Measurements from ENCODE around the gene CNOT3. TPM values are rescaled to one million over a fixed set of nuclear protein-coding genes. Genes with fewer than 3 reads are reported as not detected.

Gene CNOT3
- total and polyA plus RNA-seq, 2 experiments from 2014 or later, result 39.7 to 47.0 TPM

GRCh38 chr19:54109651-54110050, 27.9 kb upstream of the CNOT3 start:
- no peak overlapping the region for H3K27ac ChIP-seq (ENCODE audit: low read depth)
- Mint-ChIP-seq H3K4me3 (no peak overlapping the region), H3K36me3 (ENCODE audit: low read depth) (peaks cover 69% of the 10 kb centered on the region), H3K27ac (no peak overlapping the region), H3K27me3 (ENCODE audit: insufficient read depth, low read depth, poor library complexity) (peaks cover 12% of the 10 kb centered on the region), H3K4me1 (peaks cover 9% of the 10 kb centered on the region), H3K9me3 (peaks cover 4% of the 10 kb centered on the region; the same call in 2 of the 3 replicates)
- no peaks in the 10 kb centered on the region for H3K27me3 ChIP-seq (ENCODE audit: insufficient read depth)
- ATAC-seq, result peak; percentile 19; the same call in 2 of the 3 replicates
- no peak for DNase-seq (ENCODE audit: low spot score)
- H3K79me2 ChIP-seq (replicated peaks; ENCODE audit: insufficient read depth), result peaks cover 5% of the 10 kb centered on the region
- H2AFZ ChIP-seq, result no peak overlapping the region
- H3K4me1 ChIP-seq (ENCODE audit: insufficient read depth), result peaks cover 5% of the 10 kb centered on the region; the same call in 1 of the 2 replicates
- H3K4me3 ChIP-seq, result no peak overlapping the region
- peaks cover 6% of the 10 kb centered on the region; the same call in 1 of the 2 replicates for H3F3A ChIP-seq (replicated peaks; ENCODE audit: low read depth)
- H4K20me1 ChIP-seq (replicated peaks; ENCODE audit: insufficient read depth), result peaks cover 22% of the 10 kb centered on the region
- TF ChIP-seq NANOG (IDR thresholded peaks at IDR 0.05; ENCODE audit: borderline replicate concordance) (no peak), ZNF331 (CRISPR knock-in tag; IDR thresholded peaks at IDR 0.05; ENCODE audit: low read depth) (no peak), REST (IDR thresholded peaks at IDR 0.05; ENCODE audit: unreplicated experiment) (no peak), ZNF462 (CRISPR knock-in tag; IDR thresholded peaks at IDR 0.05) (no peak), JUNB (IDR thresholded peaks at IDR 0.05; ENCODE audit: unreplicated experiment) (no peak), ETS1 (IDR thresholded peaks at IDR 0.05) (no peak), EZH2phosphoT487 (IDR thresholded peaks at IDR 0.05; ENCODE audit: unreplicated experiment) (no peak), CTCF (conservative IDR thresholded peaks at IDR 0.05; ENCODE audit: low read depth in 2 of 2) (no peak), ZNF114 (CRISPR knock-in tag; IDR thresholded peaks at IDR 0.05) (no peak), STAT1 (IDR thresholded peaks at IDR 0.05; ENCODE audit: unreplicated experiment) (no peak), CREB1 (CRISPR knock-in tag; IDR thresholded peaks at IDR 0.05; ENCODE audit: low read depth) (no peak), POLR2AphosphoS5 (IDR thresholded peaks at IDR 0.05; ENCODE audit: low read depth) (no peak), EZH2 (IDR thresholded peaks at IDR 0.05; ENCODE audit: low read depth, unreplicated experiment) (no peak)
- no peaks in the 10 kb centered on the region for H3K9me2 ChIP-seq (ENCODE audit: insufficient read depth)
- H3K4me2 ChIP-seq, result no peak overlapping the region
- H3K36me3 ChIP-seq (ENCODE audit: insufficient read depth), result peaks cover 12% of the 10 kb centered on the region
